Vagina (tissue), 2 donors: ENCODE data around the gene CCDC148.

Experiments used
- CTCF ChIP-seq, 3 experiments: fragments of 450-650 bp in 2 of 3; fragments of 200-600 bp in 1 of 3; sonication (generic) in 1 of 3; IDR thresholded peaks; one replicate each; pipeline ENCODE4 v1.5.1; 2017 to 2019; ENCODE audit warnings: antibody characterized with exemption in 3 of 3, mild to moderate bottlenecking in 2 of 3, moderate library complexity in 2 of 3
- POLR2AphosphoS5 ChIP-seq, 2 donors: sonication (generic); formaldehyde crosslinking; IDR thresholded peaks; one replicate each; pipeline ENCODE4 v1.9.0; 2017; ENCODE audit warnings: antibody characterized with exemption in 2 of 2, mild to moderate bottlenecking in 2 of 2, low read depth in 1 of 2; ENCODE audit not compliant: insufficient read depth in 1 of 2

GRCh38 chr2:158486150-158486969 lies 29.8 kb upstream of the CCDC148 start:
- TF ChIP-seq POLR2AphosphoS5 (IDR thresholded peaks at IDR 0.05; ENCODE audit: insufficient read depth in 1 of 2, low read depth in 1 of 2) (no peak), CTCF (IDR thresholded peaks at IDR 0.05) (no peak)
